Iris pigment epithelial cell (primary cell): ENCODE measurements around the gene INPP5A.
"Not testable (repeated sequence)": the region's sequence is repeated elsewhere in the genome, so short reads cannot be mapped to it uniquely, and the experiment has no call there.

ENCODE experiments used
- DNase-seq: peaks from one replicate; pipeline ENCODE4 v3.0.0-alpha.2; 2011; ENCODE audit warnings: low read depth

The INPP5A gene

GRCh38 chr10:132564249-132564605, 26.6 kb downstream of the INPP5A start:
- no peak for DNase-seq

- no peak for DNase-seq
Observed at GRCh38 chr10:132564690-132565089, 27.1 kb downstream of the INPP5A start.

- DNase-seq = no peak
Observed at GRCh38 chr10:132565516-132566209, 28.1 kb downstream of the INPP5A start.

GRCh38 chr10:132566892-132567291, 29.3 kb downstream of the INPP5A start:
- no peak for DNase-seq

GRCh38 chr10:132570265-132570664, 32.7 kb downstream of the INPP5A start:
- DNase-seq = no peak

- no peak for DNase-seq
Observed at GRCh38 chr10:132570771-132571649, 33.4 kb downstream of the INPP5A start.

GRCh38 chr10:132571650-132572544, 34.3 kb downstream of the INPP5A start:
- DNase-seq = peak; percentile 89

GRCh38 chr10:132572545-132572937, 35.0 kb downstream of the INPP5A start:
- DNase-seq = peak; percentile 24

- DNase-seq = not testable (repeated sequence)
Observed at GRCh38 chr10:132572946-132573345, 35.4 kb downstream of the INPP5A start.

- no peak for DNase-seq
Observed at GRCh38 chr10:132574288-132574687, 36.7 kb downstream of the INPP5A start.

- DNase-seq = peak; percentile 43
Observed at GRCh38 chr10:132574783-132575319, 37.3 kb downstream of the INPP5A start.

- peak; percentile 83 for DNase-seq
Observed at GRCh38 chr10:132575320-132576201, 38.0 kb downstream of the INPP5A start.

GRCh38 chr10:132576671-132577349, 39.2 kb downstream of the INPP5A start:
- DNase-seq = no peak

- DNase-seq = no peak
Observed at GRCh38 chr10:132577350-132578003, 39.9 kb downstream of the INPP5A start.

- no peak for DNase-seq
Observed at GRCh38 chr10:132578287-132578951, 40.8 kb downstream of the INPP5A start.

- DNase-seq = no peak
Observed at GRCh38 chr10:132579027-132579859, 41.7 kb downstream of the INPP5A start.

GRCh38 chr10:132580143-132580542, 42.6 kb downstream of the INPP5A start:
- DNase-seq = no peak

GRCh38 chr10:132580617-132581016, 43.0 kb downstream of the INPP5A start:
- no peak for DNase-seq
